Neuronal stem cell (in vitro differentiated cells): ENCODE measurements around the gene RBM7.

Experiments used
- DNase-seq: peaks from one replicate; pipeline ENCODE4 v3.0.0-alpha.2; 2013; ENCODE audit warnings: low spot score
- H2AFZ ChIP-seq: one replicate; pipeline ENCODE4 v1.6.1; 2013; ENCODE audit warnings: mild to moderate bottlenecking, low read length, inconsistent platforms
- H2AK5ac ChIP-seq: 2 replicates; pipeline ENCODE4 v1.6.1; 2013; ENCODE audit warnings: low read depth, mild to moderate bottlenecking, inconsistent platforms, low read length, moderate library complexity, mixed read lengths
- H2BK120ac ChIP-seq: 2 replicates; pipeline ENCODE4 v1.6.1; 2013; ENCODE audit warnings: low read depth, mild to moderate bottlenecking, inconsistent platforms, low read length, moderate library complexity, mixed read lengths
- H2BK12ac ChIP-seq: one replicate; pipeline ENCODE4 v1.6.1; 2013; ENCODE audit warnings: low read length, inconsistent platforms
- H2BK15ac ChIP-seq: 2 replicates; pipeline ENCODE4 v1.6.1; 2013; ENCODE audit warnings: mild to moderate bottlenecking, low read length, inconsistent platforms, mixed read lengths
- H2BK5ac ChIP-seq: one replicate; pipeline ENCODE4 v1.6.1; 2013; ENCODE audit warnings: inconsistent platforms, mild to moderate bottlenecking, low read length, moderate library complexity
- H3K14ac ChIP-seq: one replicate; pipeline ENCODE4 v1.6.1; 2013; ENCODE audit warnings: low read length, inconsistent platforms
- H3K18ac ChIP-seq: 2 replicates; pipeline ENCODE4 v1.6.1; 2013; ENCODE audit warnings: low read length, inconsistent platforms
- H3K23ac ChIP-seq: 2 replicates; pipeline ENCODE4 v1.6.1; 2013; ENCODE audit warnings: low read depth, mild to moderate bottlenecking, mixed read lengths, low read length, inconsistent platforms; ENCODE audit not compliant: poor library complexity
- H3K27ac ChIP-seq: replicated peaks from 3 replicates; pipeline ENCODE4 v1.5.1; 2013; ENCODE audit warnings: low read length, inconsistent platforms
- H3K27me3 ChIP-seq, 3 experiments: 2 replicates each; pipeline ENCODE4 v1.6.1; 2013; ENCODE audit warnings: low read length in 3 of 3, mild to moderate bottlenecking in 2 of 3, inconsistent platforms in 1 of 3, low read depth in 1 of 3, mixed read lengths in 1 of 3, moderate library complexity in 1 of 3; ENCODE audit not compliant: control insufficient read depth in 3 of 3, insufficient read depth in 3 of 3
- H3K36me3 ChIP-seq, 2 donors: replicated peaks in 1 of 2; 2 replicates each; pipeline ENCODE4 v1.6.1; 2013; ENCODE audit warnings: low read length in 2 of 2; ENCODE audit not compliant: control insufficient read depth in 2 of 2, insufficient read depth in 2 of 2
- H3K4ac ChIP-seq: 2 replicates; pipeline ENCODE4 v1.6.1; 2013; ENCODE audit warnings: inconsistent platforms, mild to moderate bottlenecking, low read length, moderate library complexity
- H3K4me1 ChIP-seq, 2 donors: 1 replicate in 1 of 2; 2 replicates in 1 of 2; pipeline ENCODE4 v1.6.1; 2013; ENCODE audit warnings: low read length in 2 of 2, low read depth in 1 of 2; ENCODE audit not compliant: control insufficient read depth in 2 of 2, insufficient read depth in 1 of 2
- H3K4me2 ChIP-seq: one replicate; pipeline ENCODE4 v1.6.1; 2013; ENCODE audit warnings: mild to moderate bottlenecking, low read length, inconsistent platforms; ENCODE audit not compliant: insufficient read depth, poor library complexity, severe bottlenecking
- H3K4me3 ChIP-seq, 2 donors: 2 replicates each; pipeline ENCODE4 v1.5.1; 2013; ENCODE audit warnings: low read length in 2 of 2, mild to moderate bottlenecking in 2 of 2, inconsistent platforms in 1 of 2, moderate library complexity in 1 of 2
- H3K79me1 ChIP-seq: one replicate; pipeline ENCODE4 v1.6.1; 2013; ENCODE audit warnings: low read depth, mild to moderate bottlenecking, inconsistent platforms, low read length, moderate library complexity
- H3K9ac ChIP-seq: one replicate; pipeline ENCODE4 v1.6.1; 2013; ENCODE audit warnings: mild to moderate bottlenecking, low read depth, low read length, inconsistent platforms; ENCODE audit not compliant: poor library complexity
- H3K9me3 ChIP-seq, 2 donors: replicated peaks in 1 of 2; 2 replicates each; pipeline versions ENCODE3 to v1.6.1; 2013; ENCODE audit warnings: low read length in 2 of 2, mild to moderate bottlenecking in 2 of 2, inconsistent platforms in 1 of 2, low read depth in 1 of 2, mixed read lengths in 1 of 2, moderate library complexity in 1 of 2; ENCODE audit not compliant: control insufficient read depth in 2 of 2, insufficient read depth in 1 of 2
- H4K8ac ChIP-seq: one replicate; pipeline ENCODE4 v1.6.1; 2013; ENCODE audit warnings: low read depth, mild to moderate bottlenecking, inconsistent platforms, low read length, moderate library complexity
- H4K91ac ChIP-seq: one replicate; pipeline ENCODE4 v1.6.1; 2013; ENCODE audit warnings: low read length, low read depth, mild to moderate bottlenecking, inconsistent platforms; ENCODE audit not compliant: poor library complexity
- WGBS, 2 donors: extraction: QIAGEN DNeasy Blood & Tissue Kit; methylation state at CpG; one replicate each; pipeline ENCODE4 v1.1.7; 2013; ENCODE audit warnings: missing lambda C conversion rate in 2 of 2, mixed read lengths in 1 of 2; ENCODE audit not compliant: insufficient read length in 2 of 2, insufficient replicate concordance in 1 of 2; ENCODE audit errors: extremely low coverage in 2 of 2; 5-methylcytosine and 5-hydroxymethylcytosine counted together

The RBM7 gene

GRCh38 chr11:114359342-114359741, 41.1 kb upstream of the RBM7 start:
- Histone ChIP-seq H3K18ac (no peak overlapping the region), H4K91ac (no peak overlapping the region), H3K4ac (no peak overlapping the region), H3K9me3 (no peaks in the 10 kb centered on the region), H2AFZ (no peak overlapping the region), H3K14ac (no peak overlapping the region), H3K36me3 (no peaks in the 10 kb centered on the region), H3K27me3 (no peaks in the 10 kb centered on the region), H2AK5ac (no peak overlapping the region), H2BK12ac (no peak overlapping the region), H3K4me3 (no peak overlapping the region), H3K9ac (no peak overlapping the region), H3K4me1 (no peaks in the 10 kb centered on the region), H2BK5ac (no peak overlapping the region), H3K23ac (no peak overlapping the region), H4K8ac (no peak overlapping the region), H3K4me2 (no peak overlapping the region), H3K79me1 (no peaks in the 10 kb centered on the region), H2BK15ac (no peak overlapping the region), H2BK120ac (no peak overlapping the region), H3K27ac (no peak overlapping the region)
- no peak for DNase-seq

GRCh38 chr11:114362326-114362725, 38.1 kb upstream of the RBM7 start:
- H2AK5ac ChIP-seq: no peak overlapping the region
- no peak overlapping the region for H3K4ac ChIP-seq
- H2AFZ ChIP-seq: no peak overlapping the region
- no peak overlapping the region for H3K9ac ChIP-seq
- no peak overlapping the region for H2BK5ac ChIP-seq
- H2BK15ac ChIP-seq: no peak overlapping the region
- no peak overlapping the region for H3K27ac ChIP-seq
- H3K4me1 ChIP-seq: peaks cover 2 to 3% of the 10 kb centered on the region in 2 donors
- H3K4me3 ChIP-seq: no peak overlapping the region
- H3K18ac ChIP-seq: no peak overlapping the region
- H3K9me3 ChIP-seq: no peaks in the 10 kb centered on the region
- no peak for DNase-seq
- H3K36me3 ChIP-seq: no peaks in the 10 kb centered on the region
- H3K4me2 ChIP-seq: no peak overlapping the region
- H4K8ac ChIP-seq: no peak overlapping the region
- no CpG with 5 or more reads among the region's 4 CpGs for WGBS, 2 donors
- H2BK12ac ChIP-seq: no peak overlapping the region
- H3K23ac ChIP-seq: no peak overlapping the region
- no peaks in the 10 kb centered on the region for H3K27me3 ChIP-seq
- no peak overlapping the region for H3K14ac ChIP-seq
- H2BK120ac ChIP-seq: no peak overlapping the region
- no peaks in the 10 kb centered on the region for H3K79me1 ChIP-seq
- no peak overlapping the region for H4K91ac ChIP-seq

GRCh38 chr11:114362958-114363357, 37.5 kb upstream of the RBM7 start:
- H2BK5ac ChIP-seq: no peak overlapping the region

GRCh38 chr11:114366331-114367243, 33.9 kb upstream of the RBM7 start:
- Histone ChIP-seq H3K4ac (no peak overlapping the region), H2BK12ac (no peak overlapping the region), H3K14ac (no peak overlapping the region), H2AFZ (no peak overlapping the region), H3K79me1 (no peaks in the 10 kb centered on the region), H3K9ac (no peak overlapping the region), H3K4me1 (peaks cover 2 to 3% of the 10 kb centered on the region in 2 donors), H3K4me3 (no peak overlapping the region), H3K23ac (no peak overlapping the region), H3K27ac (no peak overlapping the region), H4K8ac (no peak overlapping the region), H3K36me3 (no peaks in the 10 kb centered on the region), H4K91ac (no peak overlapping the region), H2BK120ac (no peak overlapping the region), H3K4me2 (no peak overlapping the region), H3K9me3 (no peaks in the 10 kb centered on the region), H2BK15ac (no peak overlapping the region), H2AK5ac (no peak overlapping the region), H2BK5ac (no peak overlapping the region), H3K27me3 (peaks cover 0 to 12% (median 0%) of the 10 kb centered on the region in 3 experiments), H3K18ac (no peak overlapping the region)
- DNase-seq: no peak
- WGBS, 2 donors: no CpG with 5 or more reads among the region's 13 CpGs

More at GRCh38 chr11:114362958-114363357, 37.5 kb upstream of the RBM7 start:
- H2AFZ ChIP-seq: no peak overlapping the region
- peaks cover 0 to 5% (median 0%) of the 10 kb centered on the region in 3 experiments for H3K27me3 ChIP-seq
- no peak overlapping the region for H2AK5ac ChIP-seq
- no peak overlapping the region for H3K9ac ChIP-seq
- H4K91ac ChIP-seq: no peak overlapping the region
- H3K9me3 ChIP-seq: no peaks in the 10 kb centered on the region
- no peak overlapping the region for H3K4ac ChIP-seq
- no peak overlapping the region for H3K27ac ChIP-seq
- no peak overlapping the region for H3K4me2 ChIP-seq
- no peak for DNase-seq
- H3K23ac ChIP-seq: no peak overlapping the region
- no peak overlapping the region for H3K14ac ChIP-seq
- no peak overlapping the region for H4K8ac ChIP-seq
- H3K79me1 ChIP-seq: no peaks in the 10 kb centered on the region
- H3K36me3 ChIP-seq: no peaks in the 10 kb centered on the region
- H2BK15ac ChIP-seq: no peak overlapping the region
- H3K4me1 ChIP-seq: peaks cover 2 to 3% of the 10 kb centered on the region in 2 donors
- no peak overlapping the region for H3K4me3 ChIP-seq
- H3K18ac ChIP-seq: no peak overlapping the region
- H2BK120ac ChIP-seq: no peak overlapping the region
- H2BK12ac ChIP-seq: no peak overlapping the region
- no CpG with 5 or more reads among the region's 3 CpGs for WGBS, 2 donors
